HepG2 (cell line): Measurements from ENCODE around the gene CDK13. TPM values are rescaled to one million over a fixed set of nuclear protein-coding genes. Genes with fewer than 3 reads are reported as not detected.

Experiments
- ATAC-seq: fragments of 200-7000 bp; cut with Tn5 transposase; 3 replicates; pipeline ENCODE4 v1.9.1; 2020; ENCODE audit warnings: mild to moderate bottlenecking, moderate library complexity
- BruUV-seq: library from RNA; stranded (reverse); fragments of 400-500 nt; replicated peaks from 2 replicates; lab custom pipeline; 2021; lab: Mats Ljungman, UMichigan
- CTCF ChIA-PET: fragments of 300-600 bp; formaldehyde crosslinking; extraction: SDS; loops from one replicate; lab custom pipeline; 2021; ENCODE audit warnings: low total read pairs, inconsistent platforms, low intra/inter-chr PET ratio; lab: Yijun Ruan, JAX
- POLR2A ChIA-PET: fragments of 350-600 bp; sonication (Branson Sonifier 250); formaldehyde crosslinking; loops from one replicate; lab custom pipeline; 2020; ENCODE audit warnings: antibody characterized with exemption, inconsistent platforms; lab: Yijun Ruan, JAX
- DNase-seq: peaks from one replicate; pipeline ENCODE4 v3.0.0-alpha.2; 2015; ENCODE audit warnings: low spot score
- FAIRE-seq: peaks from 3 replicates; lab custom pipeline; 2011; peaks lifted over from hg19 to GRCh38; lab: Jason Lieb, UNC
- H2AFZ ChIP-seq: one replicate; pipeline ENCODE4 v1.6.1; 2011; ENCODE audit warnings: low read length, inconsistent platforms
- H3K27ac ChIP-seq: fragments of 300-600 bp; 3 replicates; pipeline ENCODE4 v1.8.0; 2011; ENCODE audit warnings: mixed run types, mild to moderate bottlenecking, mixed read lengths, low read length, inconsistent platforms; ENCODE audit not compliant: insufficient read depth; ENCODE audit errors: extremely low read length
- H3K27me3 ChIP-seq, 2 experiments: fragments of 200-600 bp in 1 of 2; 2 replicates in 1 of 2; 3 replicates in 1 of 2; pipeline versions ENCODE4 v1.6.0 to v1.8.0; 2011; ENCODE audit warnings: low read length in 2 of 2, mild to moderate bottlenecking in 2 of 2, moderate library complexity in 2 of 2, inconsistent platforms in 1 of 2; ENCODE audit not compliant: insufficient read depth in 2 of 2, control insufficient read depth in 1 of 2
- H3K36me3 ChIP-seq, 2 experiments: fragments of 200-600 bp in 1 of 2; replicated peaks in 1 of 2; 2 replicates in 1 of 2; 3 replicates in 1 of 2; pipeline versions ENCODE4 v1.5.1 to v1.8.0; 2011; ENCODE audit warnings: low read length in 2 of 2, inconsistent platforms in 1 of 2; ENCODE audit not compliant: insufficient read depth in 2 of 2, control insufficient read depth in 1 of 2
- H3K4me1 ChIP-seq: 2 replicates; pipeline ENCODE4 v1.5.1; 2012; ENCODE audit warnings: low read length, inconsistent platforms; ENCODE audit not compliant: insufficient read depth
- H3K4me2 ChIP-seq: 2 replicates; pipeline ENCODE4 v1.6.0; 2011; ENCODE audit warnings: low read depth, low read length, inconsistent platforms
- H3K4me3 ChIP-seq, 3 experiments: fragments of 200-600 bp in 1 of 3; sonication (generic), shearing (Covaris generic) in 1 of 3; replicated peaks in 1 of 3; 2 replicates each; pipeline ENCODE4 v1.5.1; 2011 to 2016; ENCODE audit warnings: low read length in 3 of 3, inconsistent platforms in 2 of 3, low read depth in 2 of 3, mild to moderate bottlenecking in 2 of 3, control low read depth in 1 of 3, mixed read lengths in 1 of 3; ENCODE audit not compliant: insufficient read depth in 1 of 3
- H3K79me2 ChIP-seq: one replicate; pipeline ENCODE4 v1.6.1; 2011; ENCODE audit warnings: low read length, inconsistent platforms; ENCODE audit not compliant: insufficient read depth
- H3K9ac ChIP-seq: 2 replicates; pipeline ENCODE4 v1.6.0; 2011; ENCODE audit warnings: mild to moderate bottlenecking, low read depth, low read length, inconsistent platforms; ENCODE audit not compliant: insufficient read depth
- H3K9me3 ChIP-seq: 2 replicates; pipeline ENCODE4 v1.5.1; 2012; ENCODE audit warnings: mild to moderate bottlenecking, low read length
- H4K20me1 ChIP-seq: 2 replicates; pipeline ENCODE4 v1.6.0; 2011; ENCODE audit warnings: inconsistent platforms, mild to moderate bottlenecking, low read length, moderate library complexity; ENCODE audit not compliant: insufficient read depth
- ARNT ChIP-seq: fragments of 450-650 bp; IDR thresholded peaks from 2 replicates; pipeline ENCODE4 v1.6.1; 2017
- GZF1 ChIP-seq: sonication (generic); formaldehyde crosslinking; IDR thresholded peaks from 2 replicates; pipeline ENCODE4 v1.5.1; 2020; ENCODE audit warnings: mild to moderate bottlenecking, missing genetic modification reagents
- PHF20 ChIP-seq: sonication (generic); formaldehyde crosslinking; IDR thresholded peaks from 2 replicates; pipeline ENCODE4 v1.5.0; 2020; ENCODE audit warnings: mild to moderate bottlenecking, missing genetic modification reagents
- REL ChIP-seq: sonication (generic); formaldehyde crosslinking; conservative IDR thresholded peaks from 2 replicates; pipeline ENCODE4 v1.8.0; 2022; ENCODE audit warnings: mild to moderate bottlenecking, missing genetic modification reagents, moderate library complexity
- TAF1 ChIP-seq: sonication (generic); formaldehyde crosslinking; IDR thresholded peaks from 2 replicates; pipeline ENCODE4 v1.4.0; 2020; ENCODE audit warnings: missing genetic modification reagents
- TCF7 ChIP-seq: sonication (generic); IDR thresholded peaks from 2 replicates; pipeline ENCODE4 v1.6.1; 2016; ENCODE audit warnings: antibody characterized with exemption, low read depth
- ZNF121 ChIP-seq: sonication (generic); formaldehyde crosslinking; IDR thresholded peaks from 2 replicates; pipeline ENCODE4 v1.5.0; 2020; ENCODE audit warnings: mild to moderate bottlenecking, missing genetic modification reagents
- ZNF136 ChIP-seq: sonication (generic); formaldehyde crosslinking; IDR thresholded peaks from 2 replicates; pipeline ENCODE4 v1.8.1; 2022; ENCODE audit warnings: low read depth, mild to moderate bottlenecking, moderate library complexity, missing genetic modification reagents
- ZNF558 ChIP-seq: sonication (generic); formaldehyde crosslinking; IDR thresholded peaks from 2 replicates; pipeline ENCODE4 v1.9.0; 2022; ENCODE audit warnings: mild to moderate bottlenecking, missing genetic modification reagents, borderline replicate concordance
- ZSCAN25 ChIP-seq: sonication (generic); formaldehyde crosslinking; IDR thresholded peaks from 2 replicates; pipeline ENCODE4 v1.8.0; 2022; ENCODE audit warnings: mild to moderate bottlenecking, missing genetic modification reagents
- WGBS: methylation state at CpG from one replicate; pipeline ENCODE4 v1.1.6; 2017; ENCODE audit warnings: low lambda C conversion rate; 5-methylcytosine and 5-hydroxymethylcytosine counted together
- in situ Hi-C: cut with HindIII; loops from 2 replicates; pipeline ENCODE4 v1.10.0; 2017; ENCODE audit warnings: low pct_unique_long_range_greater_than_20kb; ENCODE audit not compliant: extremely low pct_ligation_motif_present
- intact Hi-C: fragments of 100-400 bp; cut with micrococcal nuclease; formaldehyde crosslinking; loops from one replicate; pipeline ENCODE4 v1.10.0; 2022; ENCODE audit not compliant: unreplicated experiment
- polyA plus RNA-seq, 8 experiments: library from polyadenylated mRNA; depleted of rRNA in 3 of 8; stranded (reverse) in 7 of 8; unstranded in 1 of 8; fragments of >200 nt; fragmentation: Illumina TruSeq in 4 of 8; extraction: Trizol in 4 of 8; gene quantifications; 2 replicates each; pipeline versions ENCODE4 v1.2.1 to v1.2.3, GENCODE V29; 2011 to 2016; ENCODE audit warnings: low read depth in 4 of 8, missing spikeins in 1 of 8, mixed read lengths in 1 of 8; ENCODE audit not compliant: insufficient read depth in 1 of 8
- total RNA-seq, 5 experiments: library from RNA; depleted of rRNA; stranded (reverse); fragments of >200 nt; fragmentation: Illumina TruSeq; extraction: Trizol; gene quantifications; 2 replicates each; pipeline ENCODE4 v1.2.3, GENCODE V29; 2016; ENCODE audit warnings: low read depth in 1 of 5
- TF ChIP-seq, protein P1 (sequence below): sonication (generic); formaldehyde crosslinking; IDR thresholded peaks from 2 replicates; pipeline ENCODE4 v1.9.0; 2021; ENCODE audit warnings: missing genetic modification reagents, borderline replicate concordance
- TF ChIP-seq, protein P2 (sequence below): sonication (generic); formaldehyde crosslinking; IDR thresholded peaks from 2 replicates; pipeline ENCODE4 v1.5.0; 2020; ENCODE audit warnings: mild to moderate bottlenecking, missing genetic modification reagents
- TF ChIP-seq, protein P3 (sequence below): sonication (generic); formaldehyde crosslinking; IDR thresholded peaks from 2 replicates; pipeline ENCODE4 v1.4.0; 2020; ENCODE audit warnings: mild to moderate bottlenecking, missing genetic modification reagents
- TF ChIP-seq, protein P4 (sequence below): sonication (generic); formaldehyde crosslinking; IDR thresholded peaks from 2 replicates; pipeline ENCODE4 v1.4.0; 2020; ENCODE audit warnings: missing genetic modification reagents
- TF ChIP-seq, protein P5 (sequence below): sonication (generic); formaldehyde crosslinking; conservative IDR thresholded peaks from 2 replicates; pipeline ENCODE4 v1.4.0; 2020; ENCODE audit warnings: missing genetic modification reagents

The CDK13 gene
- total and polyA plus RNA-seq, 2 of the 13 experiments (the other 11 are each of a cell fraction or from before 2014, with no cell fraction given): 21.0 to 40.9 TPM

DNA sequence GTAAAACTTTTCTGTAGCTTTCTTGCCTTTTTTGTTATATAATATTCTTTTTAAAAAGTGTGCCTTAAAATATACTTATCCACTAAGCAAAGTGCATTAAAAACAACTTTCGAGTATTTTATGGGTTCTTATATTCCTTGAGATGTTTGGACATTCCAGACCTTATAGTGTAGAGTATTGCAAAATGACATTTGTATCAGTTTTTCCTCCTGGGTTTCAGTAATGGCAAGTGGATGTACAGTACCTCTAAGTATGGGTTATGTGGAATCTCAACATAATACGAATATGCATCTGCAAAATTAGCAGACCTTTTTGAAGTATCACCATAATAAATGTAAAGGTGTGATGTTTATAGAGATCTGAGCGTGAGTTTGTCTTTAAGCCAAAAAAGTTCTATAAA is 2.7 kb downstream of the CDK13 start:
- CTCF ChIA-PET: no interaction called here

More for the DNA sequence above, 2.7 kb downstream of the CDK13 start:
- WGBS: 5% methylated on average over 3 of the region's 3 CpGs
- peak overlapping the region; percentile 99 for H3K9ac ChIP-seq
- H3K27ac ChIP-seq: peak overlapping the region; percentile 100
- no peak for TF ChIP-seq ZSCAN25 (CRISPR knock-in tag)
- no peak for TF ChIP-seq ZNF558 (CRISPR knock-in tag)
- TF ChIP-seq, protein P1, sequence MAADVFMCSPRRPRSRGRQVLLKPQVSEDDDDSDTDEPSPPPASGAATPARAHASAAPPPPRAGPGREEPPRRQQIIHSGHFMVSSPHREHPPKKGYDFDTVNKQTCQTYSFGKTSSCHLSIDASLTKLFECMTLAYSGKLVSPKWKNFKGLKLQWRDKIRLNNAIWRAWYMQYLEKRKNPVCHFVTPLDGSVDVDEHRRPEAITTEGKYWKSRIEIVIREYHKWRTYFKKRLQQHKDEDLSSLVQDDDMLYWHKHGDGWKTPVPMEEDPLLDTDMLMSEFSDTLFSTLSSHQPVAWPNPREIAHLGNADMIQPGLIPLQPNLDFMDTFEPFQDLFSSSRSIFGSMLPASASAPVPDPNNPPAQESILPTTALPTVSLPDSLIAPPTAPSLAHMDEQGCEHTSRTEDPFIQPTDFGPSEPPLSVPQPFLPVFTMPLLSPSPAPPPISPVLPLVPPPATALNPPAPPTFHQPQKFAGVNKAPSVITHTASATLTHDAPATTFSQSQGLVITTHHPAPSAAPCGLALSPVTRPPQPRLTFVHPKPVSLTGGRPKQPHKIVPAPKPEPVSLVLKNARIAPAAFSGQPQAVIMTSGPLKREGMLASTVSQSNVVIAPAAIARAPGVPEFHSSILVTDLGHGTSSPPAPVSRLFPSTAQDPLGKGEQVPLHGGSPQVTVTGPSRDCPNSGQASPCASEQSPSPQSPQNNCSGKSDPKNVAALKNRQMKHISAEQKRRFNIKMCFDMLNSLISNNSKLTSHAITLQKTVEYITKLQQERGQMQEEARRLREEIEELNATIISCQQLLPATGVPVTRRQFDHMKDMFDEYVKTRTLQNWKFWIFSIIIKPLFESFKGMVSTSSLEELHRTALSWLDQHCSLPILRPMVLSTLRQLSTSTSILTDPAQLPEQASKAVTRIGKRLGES: no peak
- TF ChIP-seq TCF7: no peak
- TF ChIP-seq, protein P2, sequence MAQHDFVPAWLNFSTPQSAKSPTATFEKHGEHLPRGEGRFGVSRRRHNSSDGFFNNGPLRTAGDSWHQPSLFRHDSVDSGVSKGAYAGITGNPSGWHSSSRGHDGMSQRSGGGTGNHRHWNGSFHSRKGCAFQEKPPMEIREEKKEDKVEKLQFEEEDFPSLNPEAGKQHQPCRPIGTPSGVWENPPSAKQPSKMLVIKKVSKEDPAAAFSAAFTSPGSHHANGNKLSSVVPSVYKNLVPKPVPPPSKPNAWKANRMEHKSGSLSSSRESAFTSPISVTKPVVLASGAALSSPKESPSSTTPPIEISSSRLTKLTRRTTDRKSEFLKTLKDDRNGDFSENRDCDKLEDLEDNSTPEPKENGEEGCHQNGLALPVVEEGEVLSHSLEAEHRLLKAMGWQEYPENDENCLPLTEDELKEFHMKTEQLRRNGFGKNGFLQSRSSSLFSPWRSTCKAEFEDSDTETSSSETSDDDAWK (CRISPR knock-in tag): no peak
- no peak for TF ChIP-seq ZNF121 (CRISPR knock-in tag)
- TF ChIP-seq, protein P3, sequence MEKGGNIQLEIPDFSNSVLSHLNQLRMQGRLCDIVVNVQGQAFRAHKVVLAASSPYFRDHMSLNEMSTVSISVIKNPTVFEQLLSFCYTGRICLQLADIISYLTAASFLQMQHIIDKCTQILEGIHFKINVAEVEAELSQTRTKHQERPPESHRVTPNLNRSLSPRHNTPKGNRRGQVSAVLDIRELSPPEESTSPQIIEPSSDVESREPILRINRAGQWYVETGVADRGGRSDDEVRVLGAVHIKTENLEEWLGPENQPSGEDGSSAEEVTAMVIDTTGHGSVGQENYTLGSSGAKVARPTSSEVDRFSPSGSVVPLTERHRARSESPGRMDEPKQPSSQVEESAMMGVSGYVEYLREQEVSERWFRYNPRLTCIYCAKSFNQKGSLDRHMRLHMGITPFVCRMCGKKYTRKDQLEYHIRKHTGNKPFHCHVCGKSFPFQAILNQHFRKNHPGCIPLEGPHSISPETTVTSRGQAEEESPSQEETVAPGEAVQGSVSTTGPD (CRISPR knock-in tag): no peak
- no peak for TF ChIP-seq TAF1
- no peak for TF ChIP-seq GZF1 (CRISPR knock-in tag)
- TF ChIP-seq REL: no peak
- TF ChIP-seq, protein P4, sequence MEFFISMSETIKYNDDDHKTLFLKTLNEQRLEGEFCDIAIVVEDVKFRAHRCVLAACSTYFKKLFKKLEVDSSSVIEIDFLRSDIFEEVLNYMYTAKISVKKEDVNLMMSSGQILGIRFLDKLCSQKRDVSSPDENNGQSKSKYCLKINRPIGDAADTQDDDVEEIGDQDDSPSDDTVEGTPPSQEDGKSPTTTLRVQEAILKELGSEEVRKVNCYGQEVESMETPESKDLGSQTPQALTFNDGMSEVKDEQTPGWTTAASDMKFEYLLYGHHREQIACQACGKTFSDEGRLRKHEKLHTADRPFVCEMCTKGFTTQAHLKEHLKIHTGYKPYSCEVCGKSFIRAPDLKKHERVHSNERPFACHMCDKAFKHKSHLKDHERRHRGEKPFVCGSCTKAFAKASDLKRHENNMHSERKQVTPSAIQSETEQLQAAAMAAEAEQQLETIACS (CRISPR knock-in tag): no peak
- no peak for TF ChIP-seq ZNF136 (CRISPR knock-in tag)
- TF ChIP-seq, protein P5, sequence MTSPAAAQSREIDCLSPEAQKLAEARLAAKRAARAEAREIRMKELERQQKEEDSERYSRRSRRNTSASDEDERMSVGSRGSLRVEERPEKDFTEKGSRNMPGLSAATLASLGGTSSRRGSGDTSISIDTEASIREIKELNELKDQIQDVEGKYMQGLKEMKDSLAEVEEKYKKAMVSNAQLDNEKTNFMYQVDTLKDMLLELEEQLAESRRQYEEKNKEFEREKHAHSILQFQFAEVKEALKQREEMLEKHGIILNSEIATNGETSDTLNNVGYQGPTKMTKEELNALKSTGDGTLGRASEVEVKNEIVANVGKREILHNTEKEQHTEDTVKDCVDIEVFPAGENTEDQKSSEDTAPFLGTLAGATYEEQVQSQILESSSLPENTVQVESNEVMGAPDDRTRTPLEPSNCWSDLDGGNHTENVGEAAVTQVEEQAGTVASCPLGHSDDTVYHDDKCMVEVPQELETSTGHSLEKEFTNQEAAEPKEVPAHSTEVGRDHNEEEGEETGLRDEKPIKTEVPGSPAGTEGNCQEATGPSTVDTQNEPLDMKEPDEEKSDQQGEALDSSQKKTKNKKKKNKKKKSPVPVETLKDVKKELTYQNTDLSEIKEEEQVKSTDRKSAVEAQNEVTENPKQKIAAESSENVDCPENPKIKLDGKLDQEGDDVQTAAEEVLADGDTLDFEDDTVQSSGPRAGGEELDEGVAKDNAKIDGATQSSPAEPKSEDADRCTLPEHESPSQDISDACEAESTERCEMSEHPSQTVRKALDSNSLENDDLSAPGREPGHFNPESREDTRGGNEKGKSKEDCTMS (CRISPR knock-in tag): no peak
- no peak for TF ChIP-seq ARNT
- no peak for TF ChIP-seq PHF20 (CRISPR knock-in tag)
- ATAC-seq (no peak), FAIRE-seq (no peak), DNase-seq (no peak)
- no peaks in the 10 kb centered on the region for H3K9me3 ChIP-seq
- H3K4me3 ChIP-seq: peak overlapping the region; percentile 86 to 100 (median 98); a peak in 5 of 6 replicates
- H3K27me3 ChIP-seq: no peaks in the 10 kb centered on the region; a peak in 1 of 5 replicates
- POLR2A ChIA-PET: no interaction called here
- peaks cover 67% of the 10 kb centered on the region for H3K79me2 ChIP-seq
- H3K36me3 ChIP-seq: no peaks in the 10 kb centered on the region; a peak in 1 of 5 replicates
- H4K20me1 ChIP-seq: peaks cover 58% of the 10 kb centered on the region
- in situ Hi-C loops (loop anchor here (5.0 kb wide), 1 partner anchor 99 kb away; no protein-coding TSS in a partner anchor), intact Hi-C loops (loop anchor here (5.0 kb wide), 1 partner anchor 49 kb away; no protein-coding TSS in a partner anchor)
- H2AFZ ChIP-seq: no peak overlapping the region
- H3K4me1 ChIP-seq: peaks cover 42% of the 10 kb centered on the region
- TSS peak; percentile 42 for BruUV-seq
- peak overlapping the region; percentile 88 for H3K4me2 ChIP-seq
